Erythroblast (primary cell): ENCODE results near the gene IGLL1.

Source experiments
- GATA1 ChIP-seq: IDR thresholded peaks from 2 replicates; pipeline ENCODE4 v1.6.1; 2011; ENCODE audit warnings: low read depth, mild to moderate bottlenecking, control low read depth, low read length, moderate library complexity
- POLR2A ChIP-seq: IDR thresholded peaks from 2 replicates; pipeline ENCODE4 v1.6.1; 2011; ENCODE audit warnings: mild to moderate bottlenecking, low read length

- TF ChIP-seq POLR2A (no peak), GATA1 (no peak)
Measured at GRCh38 chr22:23557036-23557435, 23.1 kb downstream of the IGLL1 start.
